Midbrain (tissue), 1 donor: ENCODE results near the gene STUM.

Experiments used
- DNase-seq: peaks from one replicate; lab custom pipeline; 2025; lab: John Stamatoyannopoulos, UW

STUM gene

GRCh38 chr1:226625832-226626576, 77.4 kb downstream of the STUM start:
- DNase-seq = no peak

GRCh38 chr1:226626577-226626956, 78.0 kb downstream of the STUM start:
- peak; percentile 80 for DNase-seq

DNA sequence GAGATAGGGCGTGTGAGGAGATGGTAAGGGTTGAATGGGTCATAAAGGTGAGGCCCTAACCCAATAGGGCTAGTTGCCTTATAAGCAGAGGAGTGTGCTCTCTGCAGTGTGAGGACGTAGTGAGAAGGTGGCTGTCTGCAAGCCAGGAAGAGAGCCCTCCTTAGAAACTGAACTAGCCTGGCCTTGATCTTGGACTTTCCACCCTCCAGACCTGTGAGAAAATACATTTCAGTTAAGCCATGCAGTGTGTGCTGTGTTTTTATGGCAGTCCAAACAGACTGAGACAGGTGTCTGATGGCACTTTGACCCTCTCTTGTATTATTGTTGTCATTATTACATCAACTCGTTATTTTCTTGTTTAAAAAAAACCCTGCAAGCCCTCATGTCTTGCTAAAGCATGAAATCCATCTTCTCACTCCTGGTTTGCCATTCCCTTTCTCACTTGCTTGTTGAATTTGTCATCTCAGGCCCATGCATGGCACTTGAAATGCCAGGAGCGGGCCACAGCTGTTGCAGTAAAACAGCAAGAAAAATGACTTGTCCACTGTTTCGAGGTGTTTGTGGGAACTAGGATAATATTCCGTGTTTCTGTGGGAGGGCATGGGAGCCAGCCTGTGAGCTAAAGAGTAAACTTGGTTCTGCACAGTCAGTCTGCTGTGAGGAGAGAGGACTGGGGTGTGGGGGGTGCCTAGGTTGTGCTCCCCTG, 78.6 kb downstream of the STUM start:
- no peak for DNase-seq

- DNase-seq = no peak
These were observed 79.5 kb downstream of the STUM start for GRCh38 chr1:226627924-226628611.

- DNase-seq = no peak
These were observed 80.1 kb downstream of the STUM start for GRCh38 chr1:226628612-226629155.

- DNase-seq = no peak
These were observed 80.8 kb downstream of the STUM start for GRCh38 chr1:226629210-226629895.

- DNase-seq = no peak
These were observed 81.5 kb downstream of the STUM start for GRCh38 chr1:226629896-226630550.

GRCh38 chr1:226630592-226630991, 82.0 kb downstream of the STUM start:
- no peak for DNase-seq

- no peak for DNase-seq
These were observed 82.9 kb downstream of the STUM start for GRCh38 chr1:226631229-226632000.

GRCh38 chr1:226632169-226632879, 83.8 kb downstream of the STUM start:
- no peak for DNase-seq

DNA sequence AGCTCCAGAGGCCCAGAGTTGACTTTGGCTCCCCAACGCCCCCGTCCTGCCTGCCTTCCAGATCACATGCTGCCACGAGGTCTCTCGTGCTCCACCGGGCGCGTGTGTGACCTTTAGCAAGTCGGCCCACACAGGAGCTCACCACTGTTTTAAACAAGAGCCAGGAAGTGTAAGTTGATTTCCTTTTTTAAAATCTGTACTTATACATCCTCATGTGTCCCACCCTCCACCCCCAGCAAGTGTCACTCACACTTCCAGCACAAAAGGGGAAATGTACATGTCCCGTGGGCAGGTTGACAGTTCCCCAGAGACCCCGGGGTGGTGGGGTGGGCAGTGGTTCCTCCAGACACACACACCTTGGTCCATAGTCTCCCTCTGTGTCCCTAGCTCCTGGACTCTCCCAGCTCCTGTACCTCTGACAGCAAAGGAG, 84.4 kb downstream of the STUM start:
- DNase-seq = no peak

GRCh38 chr1:226633541-226634165, 85.1 kb downstream of the STUM start:
- DNase-seq = no peak

DNA sequence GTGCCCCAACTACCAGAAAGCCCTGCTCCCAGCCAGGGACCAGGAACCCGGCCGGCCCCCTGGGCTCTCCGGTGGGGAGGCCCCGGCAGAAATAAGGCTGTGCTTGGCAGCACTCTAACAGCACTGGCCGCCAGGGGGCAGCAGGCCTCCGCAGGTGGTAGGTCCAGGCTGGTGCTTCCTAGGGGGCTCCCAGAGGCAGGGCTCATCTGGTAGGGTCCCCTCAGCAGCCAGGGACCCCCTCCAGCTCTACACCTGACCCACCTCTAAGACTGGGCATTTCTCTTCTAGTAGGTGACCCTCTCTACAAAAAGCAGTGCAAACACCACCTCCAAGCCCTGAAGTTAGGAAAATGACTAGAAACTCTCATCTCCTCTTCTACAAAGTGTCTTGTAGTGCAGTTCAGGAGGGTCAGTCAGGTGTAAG, 85.6 kb downstream of the STUM start:
- peak; percentile 74 for DNase-seq

GRCh38 chr1:226634611-226635246, 86.2 kb downstream of the STUM start:
- no peak for DNase-seq

- DNase-seq = no peak
These were observed 86.9 kb downstream of the STUM start for GRCh38 chr1:226635456-226635941.

DNA sequence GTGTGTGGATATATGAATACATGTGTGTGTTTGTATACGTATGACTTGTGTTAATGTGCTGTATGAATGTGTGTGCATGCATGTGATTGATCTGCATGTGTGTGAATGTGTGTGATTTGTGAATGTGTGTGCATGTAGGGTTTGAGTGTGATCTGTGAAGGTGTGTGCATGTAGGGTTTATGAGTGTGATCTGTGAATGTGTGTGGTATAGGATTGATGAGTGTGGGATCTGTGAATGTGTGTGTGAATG, 88.2 kb downstream of the STUM start:
- no peak for DNase-seq

DNA sequence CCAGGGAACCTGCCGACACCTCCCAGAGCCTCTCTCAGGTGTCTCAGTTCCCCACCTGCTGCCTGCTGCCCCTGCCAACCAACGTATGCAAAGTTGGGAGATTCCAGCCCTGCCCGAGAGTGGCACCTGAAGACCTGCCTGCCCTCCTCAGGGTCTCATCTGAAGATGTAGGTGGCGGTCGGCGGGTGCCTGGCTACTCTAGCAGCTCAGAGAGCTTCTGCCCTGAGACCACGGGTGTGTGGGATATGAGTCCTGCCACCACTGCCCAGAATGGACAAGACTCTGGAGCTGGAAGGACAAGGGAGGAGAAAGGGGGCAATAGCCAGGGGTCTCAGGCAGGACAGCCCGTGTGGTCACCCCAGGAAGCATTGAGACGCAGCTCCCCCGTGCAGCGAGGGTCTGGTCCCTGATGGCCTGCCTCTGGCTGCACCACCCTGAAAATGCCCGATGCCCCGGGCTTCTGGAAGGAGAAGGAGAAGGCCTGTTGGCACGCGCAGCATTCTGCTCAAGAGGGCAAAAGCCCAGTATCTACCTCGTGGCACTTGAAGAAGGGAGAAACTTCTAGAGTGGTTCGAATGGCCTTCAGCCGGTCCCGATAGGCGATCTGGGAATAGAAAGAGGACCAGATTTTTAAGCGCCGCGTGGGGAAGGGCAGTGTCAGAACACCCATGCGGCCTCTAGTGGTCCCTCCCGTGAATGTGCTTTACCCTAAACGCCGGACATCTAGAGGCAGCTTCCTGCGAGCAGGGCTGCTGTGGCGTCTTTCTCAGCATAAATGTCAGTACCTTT, 88.8 kb downstream of the STUM start:
- no peak for DNase-seq

GRCh38 chr1:226638001-226638601, 89.5 kb downstream of the STUM start:
- peak; percentile 37 for DNase-seq
